ENCODE data around the gene JCHAIN.
A peak's percentile ranks its signal among the peaks of the same experiment; 100 is the strongest.
"Not testable (repeated sequence)": the region's sequence is repeated elsewhere in the genome, so short reads cannot be mapped to it uniquely, and the experiment has no call there.

JCHAIN gene

DNA sequence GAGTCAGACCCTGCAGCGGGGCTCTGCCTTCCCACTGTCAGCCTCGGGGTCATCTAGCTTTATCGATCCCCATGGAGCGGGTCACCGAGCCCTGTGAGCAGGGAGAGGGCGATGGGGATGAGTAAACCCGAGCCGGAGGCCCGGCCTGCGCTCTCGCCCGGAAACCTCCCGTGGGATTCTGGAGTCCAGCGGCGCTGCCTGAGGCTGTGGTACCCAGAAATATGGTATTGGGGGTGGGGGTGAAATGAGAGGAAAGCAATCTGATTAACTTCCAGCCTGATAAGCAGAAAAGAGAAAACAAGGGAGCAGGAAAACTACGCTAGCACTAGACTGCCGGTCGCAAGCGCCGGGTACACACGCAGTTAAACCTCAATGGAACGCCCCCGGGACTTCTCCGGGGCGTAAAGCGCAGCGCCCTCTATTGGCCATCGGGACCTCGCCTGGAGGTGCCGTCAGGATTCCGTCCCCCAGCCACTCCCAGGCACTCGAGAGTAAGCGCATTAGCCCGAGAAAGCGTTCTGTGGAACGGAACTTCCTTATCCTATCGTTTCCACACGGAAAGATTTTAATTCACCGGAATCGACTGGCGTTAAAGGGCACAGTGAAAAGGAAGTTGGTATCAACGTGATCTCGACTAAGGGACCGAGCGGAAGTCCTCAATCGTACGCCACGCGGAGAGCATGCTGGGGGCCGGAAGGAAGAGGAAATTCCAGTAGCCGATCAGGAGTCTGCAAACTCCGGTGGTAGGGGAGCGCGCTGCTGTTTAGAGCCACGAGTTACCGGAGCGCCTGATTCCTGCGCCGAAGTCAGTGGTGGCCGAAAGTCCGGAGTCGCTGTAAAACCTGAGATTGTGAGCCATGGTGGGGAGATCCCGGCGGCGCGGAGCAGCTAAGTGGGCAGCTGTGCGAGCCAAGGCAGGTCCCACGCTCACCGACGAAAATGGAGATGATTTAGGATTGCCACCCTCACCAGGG, 21.8 kb upstream of the JCHAIN start, which contains the start of gene UTP3:
UTP3 (plus strand) TSS at position 712 of the 974 bp plus-strand sequence; CDS start at position 858, 146 bp downstream.
- DNase-seq = peak; percentile 60

DNA sequence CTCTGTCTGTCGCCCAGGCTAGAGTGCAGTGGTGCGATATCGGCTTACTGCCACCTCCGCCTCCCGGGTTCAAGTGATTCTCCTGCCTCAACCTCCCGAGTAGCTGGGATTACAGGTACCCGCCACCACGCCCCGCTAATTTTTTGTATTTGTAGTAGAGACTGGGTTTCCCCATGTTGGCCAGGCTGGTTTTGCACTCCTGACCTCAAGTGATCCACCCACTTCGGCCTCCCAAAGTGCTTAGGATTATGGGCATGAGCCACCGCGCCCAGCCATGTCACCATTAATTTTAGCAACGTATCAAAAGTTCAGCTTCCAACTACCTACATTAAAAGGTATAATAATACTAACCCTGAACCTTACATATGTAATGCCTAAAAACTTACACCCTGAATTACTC, 21.1 kb upstream of the JCHAIN start:
- no peak for DNase-seq

DNA sequence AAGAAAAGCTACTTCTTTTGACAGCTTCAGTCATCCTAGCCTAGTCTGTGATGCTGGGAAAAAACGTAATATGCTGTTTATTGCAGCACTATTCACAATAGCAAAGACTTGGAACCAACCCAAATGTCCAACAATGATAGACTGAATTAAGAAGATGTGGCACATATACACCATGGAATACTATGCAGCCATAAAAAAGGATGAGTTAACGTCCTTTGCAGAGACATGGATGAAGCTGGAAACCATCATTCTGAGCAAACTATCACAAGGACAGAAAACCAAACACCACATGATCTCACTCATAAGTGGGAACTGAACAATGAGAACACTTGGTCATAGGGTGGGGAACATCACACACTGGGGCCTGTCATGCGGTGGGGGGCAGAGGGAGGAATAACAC, 15.8 kb upstream of the JCHAIN start:
- not testable (repeated sequence) for DNase-seq

DNA sequence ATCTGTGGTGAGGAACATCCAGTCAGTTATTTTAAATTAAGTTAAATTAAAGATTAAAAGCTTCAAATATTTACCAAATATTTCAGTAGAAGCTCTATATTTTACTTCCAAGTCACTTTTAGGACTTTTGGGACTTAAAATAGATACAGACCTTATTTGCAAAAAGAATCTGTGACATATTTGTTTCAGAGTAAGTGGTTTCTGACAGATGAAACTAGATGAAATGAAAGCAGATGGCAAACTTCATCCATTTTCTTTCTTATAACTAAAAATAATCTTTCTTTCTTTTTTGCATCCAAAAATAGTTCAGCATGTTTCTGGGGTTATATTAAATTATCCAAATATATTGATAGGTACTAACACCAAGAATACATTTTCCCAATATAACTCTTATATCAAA, 15.4 kb upstream of the JCHAIN start:
- no peak for DNase-seq

DNA sequence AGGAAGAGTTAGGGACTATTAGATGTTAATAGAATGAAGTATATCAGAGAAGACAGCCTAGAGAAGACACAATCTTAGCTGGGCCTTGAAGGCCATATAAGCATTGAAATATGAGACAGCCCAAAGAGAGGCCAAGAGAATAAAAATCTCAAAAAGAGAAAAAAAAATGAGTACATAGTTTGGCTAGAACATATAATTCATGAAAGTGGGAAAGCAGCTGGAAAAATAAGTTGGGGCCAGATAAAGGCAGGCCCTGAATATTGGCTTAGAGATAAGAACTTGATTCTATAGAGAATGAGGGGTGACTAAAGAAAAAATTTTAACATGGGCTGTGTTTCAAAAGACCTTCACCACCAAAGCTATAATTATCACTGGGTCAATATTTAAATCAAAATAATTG, 14.6 kb upstream of the JCHAIN start:
- no peak for DNase-seq

DNA sequence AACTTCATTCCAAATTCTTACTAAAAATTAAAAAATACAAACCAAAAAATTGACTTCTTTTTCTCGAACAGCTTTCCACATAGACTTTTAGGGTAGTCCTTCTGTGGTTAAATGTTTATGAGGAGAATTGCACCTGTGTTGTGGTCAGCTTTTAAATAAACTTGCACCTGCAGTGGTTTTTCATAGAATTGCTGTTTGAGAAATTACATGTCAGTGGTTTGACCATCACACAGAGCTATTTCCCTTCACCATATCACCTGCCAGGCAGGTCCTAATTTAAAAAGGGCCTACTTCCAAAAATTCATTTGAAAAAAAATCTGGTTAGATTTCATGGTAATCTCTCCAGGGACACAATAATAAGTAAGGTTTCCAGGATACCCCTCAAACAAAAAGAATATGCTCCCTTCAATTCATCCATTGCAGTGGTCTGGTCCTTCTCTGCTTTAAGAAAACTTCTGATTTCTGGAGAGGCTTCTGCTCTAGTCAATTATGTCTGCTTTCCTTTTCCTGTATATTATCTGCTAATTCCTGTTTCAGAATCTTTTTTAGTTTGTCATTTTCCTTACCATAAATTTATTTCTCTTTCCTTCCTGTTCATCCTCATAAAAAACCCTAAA, 12.2 kb upstream of the JCHAIN start:
- no peak for DNase-seq

DNA sequence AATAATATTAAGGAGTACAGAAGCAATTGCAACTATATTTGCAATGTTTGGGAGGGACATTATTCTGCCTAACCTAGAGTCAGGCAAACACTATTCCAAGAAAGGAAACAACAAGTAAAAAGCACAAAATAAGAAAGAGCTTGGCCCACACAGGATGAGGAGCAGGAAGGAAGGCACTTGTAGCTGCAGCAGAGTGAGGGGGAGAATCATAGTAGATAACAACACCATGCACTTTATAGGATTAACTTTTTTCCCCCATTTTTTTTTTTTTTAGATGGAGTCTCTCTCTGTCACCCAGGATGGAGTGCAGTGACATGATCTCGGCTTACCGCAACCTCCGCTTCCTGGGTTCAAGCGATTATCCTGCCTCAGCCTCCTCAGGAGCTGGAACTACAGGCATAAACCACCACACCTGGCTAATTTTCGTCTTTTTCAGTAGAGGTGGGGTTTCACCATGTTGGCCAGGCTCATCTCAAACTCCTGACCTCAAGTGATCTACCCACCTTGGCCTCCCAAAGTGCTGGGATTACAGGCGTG, 10.3 kb upstream of the JCHAIN start:
- no peak for DNase-seq

DNA sequence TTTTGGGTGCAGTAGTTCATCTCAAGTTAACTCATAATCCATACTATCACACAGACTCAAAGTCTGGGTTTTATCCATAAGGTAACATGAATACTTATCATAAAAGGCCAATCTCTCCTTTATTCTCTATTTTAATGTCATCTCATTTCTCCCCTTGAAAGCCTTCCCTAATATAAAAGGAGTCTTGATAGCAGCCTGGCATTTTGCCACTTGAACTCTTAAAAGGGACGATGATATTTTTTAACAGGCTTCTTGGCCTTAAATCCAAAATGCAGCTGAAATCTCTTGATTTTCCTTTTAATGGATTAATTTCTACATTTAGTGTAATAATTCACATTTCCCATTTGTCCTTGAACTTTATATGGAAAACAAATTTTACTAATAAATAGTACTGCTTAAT, 8.4 kb upstream of the JCHAIN start:
- no peak for DNase-seq

DNA sequence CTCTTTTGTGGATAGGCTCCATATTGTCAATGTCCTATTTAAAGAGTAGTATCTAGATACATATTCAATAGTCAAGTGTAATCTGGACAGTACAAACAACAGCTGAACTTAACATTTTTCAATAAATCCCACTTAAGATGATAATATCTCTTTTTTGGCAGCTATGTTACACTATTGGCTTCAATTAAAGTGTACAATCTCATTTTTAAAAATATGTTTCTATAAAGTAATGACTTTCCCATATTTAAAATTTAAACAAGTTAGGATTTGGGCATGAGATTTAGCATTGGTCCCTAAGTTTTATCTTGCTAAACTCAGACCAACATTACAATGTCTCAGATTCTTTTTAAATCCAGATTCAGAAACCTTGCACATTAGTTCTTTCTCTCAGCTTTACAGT, 7.9 kb upstream of the JCHAIN start:
- DNase-seq = no peak

DNA sequence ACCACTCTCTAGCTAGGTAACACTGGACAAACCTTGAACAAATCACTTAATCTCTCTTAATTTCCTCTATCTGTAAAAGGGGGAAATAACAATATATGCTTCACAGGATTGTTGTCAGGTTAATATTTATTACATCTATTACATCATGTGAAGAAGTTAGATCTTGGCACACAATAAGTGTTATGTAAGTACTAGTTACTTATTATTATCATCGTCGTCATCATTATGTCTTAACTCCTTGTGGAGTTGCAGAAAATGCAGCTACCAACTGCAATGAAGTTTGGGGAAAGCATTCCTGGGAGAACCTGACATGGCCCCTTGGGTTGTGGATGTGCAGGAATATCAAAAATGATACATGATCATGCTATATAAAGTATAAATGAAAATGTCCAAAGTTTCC, 4.8 kb upstream of the JCHAIN start:
- no peak for DNase-seq

DNA sequence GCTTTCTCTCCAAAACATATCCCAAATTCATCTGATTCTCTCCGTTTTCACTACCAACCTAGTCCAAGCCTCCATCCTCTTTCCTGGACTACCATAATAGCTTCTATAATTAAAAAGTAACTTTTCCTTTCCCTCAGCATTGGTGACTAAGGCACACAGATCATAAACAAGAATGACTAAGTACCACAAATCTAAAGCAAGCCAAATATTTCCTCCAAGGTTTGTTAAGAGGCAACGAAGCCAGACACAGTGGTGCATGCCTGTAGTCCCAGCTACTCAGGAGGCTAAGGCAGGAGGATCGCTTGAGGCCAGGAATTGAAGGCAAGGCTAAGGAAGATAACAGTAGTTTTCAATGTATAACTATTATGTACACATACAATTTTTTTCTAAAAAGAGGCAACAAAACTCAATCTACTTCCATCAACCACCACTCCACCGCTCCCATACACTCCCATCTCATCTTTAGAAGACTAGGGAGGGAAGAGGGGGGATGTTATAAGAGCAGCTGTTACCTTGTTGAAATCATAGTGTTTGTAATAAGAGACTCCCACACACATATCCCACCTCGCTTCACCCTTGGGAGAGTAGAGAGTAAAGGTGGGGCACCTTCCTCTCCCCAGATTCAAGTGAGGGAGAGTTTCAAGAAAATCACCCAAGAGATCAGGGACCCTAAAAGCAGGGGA, 4.2 kb upstream of the JCHAIN start:
- DNase-seq = no peak

DNA sequence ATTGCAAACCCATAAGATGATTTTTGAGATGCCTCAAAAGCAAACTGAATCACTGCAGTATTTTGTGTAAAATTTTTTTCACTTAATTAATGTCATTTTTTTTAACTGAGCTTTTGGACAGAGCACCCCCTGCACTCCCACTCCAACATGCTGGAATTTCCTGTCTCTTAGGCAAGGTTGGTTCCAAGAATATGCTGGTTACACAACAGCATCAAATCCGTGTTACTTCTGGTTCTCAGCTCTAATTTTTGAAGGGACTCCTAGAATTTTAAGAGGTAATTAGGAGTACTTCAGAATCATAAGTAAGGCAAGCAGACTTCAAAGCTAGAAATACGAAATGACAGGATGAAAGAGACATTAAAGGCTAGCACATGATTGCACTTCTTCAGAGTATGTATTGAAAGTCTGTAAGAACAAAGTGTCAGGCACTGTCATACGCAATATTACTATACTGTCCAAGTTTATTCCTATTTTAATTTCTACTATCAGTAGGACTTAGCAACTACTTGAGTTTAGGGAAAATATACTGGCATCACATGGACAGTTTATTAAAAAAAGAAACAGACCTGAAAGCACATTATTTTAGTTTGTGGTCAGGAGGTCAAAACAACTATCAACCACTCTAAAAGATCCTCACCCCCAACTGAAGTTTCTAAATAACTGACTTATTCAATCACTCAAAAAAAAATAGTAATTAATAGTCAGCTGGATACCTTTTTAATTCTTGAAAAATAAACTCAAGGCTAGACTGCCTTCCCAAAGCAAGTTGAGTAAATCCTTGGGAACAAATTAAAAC, 1.6 kb upstream of the JCHAIN start:
- DNase-seq = no peak

DNA sequence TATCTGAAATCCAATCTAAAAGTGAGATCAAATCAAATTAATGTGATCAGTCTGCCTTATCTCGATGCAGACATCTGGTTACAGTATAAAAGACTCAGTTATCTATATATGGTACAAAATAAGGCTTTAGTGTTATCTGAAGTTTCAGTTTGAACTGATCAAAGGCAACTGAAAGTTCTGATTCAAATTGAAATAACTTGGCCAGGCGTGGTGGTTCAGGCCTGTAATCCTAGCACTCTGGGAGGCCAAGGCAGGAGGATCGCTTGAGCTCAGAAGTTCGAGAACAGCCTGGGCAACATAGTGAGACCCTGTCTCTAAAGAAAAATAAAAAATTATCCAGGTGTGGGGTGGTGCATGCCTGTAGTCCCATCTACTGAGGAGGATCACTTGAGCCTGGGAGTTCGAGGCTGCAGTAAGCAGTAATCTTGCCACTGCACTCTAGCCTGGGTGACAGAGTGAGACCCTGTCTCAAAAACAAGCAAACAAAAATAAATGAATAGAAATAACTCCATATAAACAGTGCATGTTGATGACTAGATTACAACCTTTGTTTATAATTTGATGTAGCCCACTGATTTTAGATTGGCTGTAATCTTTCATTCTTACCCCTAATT, 4.9 kb downstream of the JCHAIN start:
- not testable (repeated sequence) for DNase-seq

DNA sequence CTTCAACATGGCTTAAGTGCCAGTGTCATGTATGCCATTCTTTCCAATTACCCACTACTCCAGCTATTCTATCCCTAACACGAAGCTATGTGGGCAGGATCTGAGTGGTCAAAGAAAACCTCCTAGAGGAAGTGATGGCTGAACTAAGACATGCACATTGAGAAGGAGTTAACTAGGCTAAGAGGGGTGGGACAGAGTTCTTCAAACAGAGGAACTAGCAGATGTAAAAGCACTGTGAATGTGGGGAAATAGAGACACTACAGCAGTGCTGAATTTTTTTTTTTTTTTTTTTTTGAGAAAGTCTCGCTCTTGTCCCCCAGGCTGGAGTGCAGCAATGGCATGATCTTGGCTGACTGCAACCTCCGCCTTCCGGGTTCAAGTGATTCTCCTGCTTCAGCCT, 6.2 kb downstream of the JCHAIN start:
- no peak for DNase-seq

DNA sequence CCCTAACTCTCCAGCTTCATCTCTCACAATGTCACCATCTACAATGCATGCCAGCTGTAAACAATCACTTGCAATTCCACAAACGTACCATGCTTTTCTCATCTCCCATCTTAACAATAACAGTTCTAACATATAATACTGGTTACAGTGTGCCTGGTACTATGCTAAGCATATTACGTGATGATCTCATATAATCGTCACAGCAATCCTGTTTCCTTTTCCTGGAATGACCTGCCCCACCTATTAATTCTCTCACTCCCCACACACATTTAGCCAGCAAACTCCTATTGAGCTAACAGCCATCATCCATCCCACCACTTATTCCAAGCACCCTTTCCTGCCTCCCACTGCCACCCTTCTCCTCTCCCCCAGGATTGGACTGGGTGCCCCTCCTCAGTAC, 7.9 kb downstream of the JCHAIN start:
- DNase-seq = no peak

DNA sequence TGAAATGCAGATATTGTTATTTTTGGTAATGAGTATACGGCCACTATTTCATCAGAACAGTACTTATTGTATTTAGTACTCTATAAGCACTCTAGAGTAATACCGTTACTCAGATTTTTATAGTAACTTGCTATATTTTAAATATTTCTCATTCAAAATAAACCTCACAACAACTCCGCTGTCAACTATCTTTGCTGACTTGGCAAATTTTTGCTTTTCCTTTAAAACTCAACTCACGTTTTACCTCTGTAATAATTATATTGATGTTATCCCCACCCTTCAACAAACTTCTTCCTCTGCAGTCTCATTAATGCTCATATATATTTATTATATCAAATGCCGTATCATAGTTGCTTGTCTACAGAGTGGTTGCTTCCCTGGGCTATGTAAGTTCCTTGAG, 9.0 kb downstream of the JCHAIN start:
- no peak for DNase-seq

DNA sequence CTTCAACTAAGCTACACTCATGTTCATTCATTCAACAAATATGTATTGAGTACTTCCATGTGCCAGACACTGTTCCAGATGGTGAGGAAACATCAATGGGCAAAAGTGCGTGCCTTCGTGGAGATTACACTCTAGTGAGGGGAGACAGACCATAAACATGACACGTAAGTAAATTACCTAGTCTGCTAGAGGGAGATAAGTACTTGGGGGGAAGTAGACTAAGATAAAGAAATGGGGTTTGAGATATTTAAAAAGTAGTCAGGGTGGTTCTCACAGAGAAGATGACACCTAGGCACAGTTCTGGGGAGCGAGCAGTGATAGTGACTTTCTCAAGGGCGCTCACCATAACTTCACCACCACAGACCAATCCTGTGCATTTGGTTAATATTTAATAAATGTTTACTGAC, 11.7 kb downstream of the JCHAIN start:
- no peak for DNase-seq

DNA sequence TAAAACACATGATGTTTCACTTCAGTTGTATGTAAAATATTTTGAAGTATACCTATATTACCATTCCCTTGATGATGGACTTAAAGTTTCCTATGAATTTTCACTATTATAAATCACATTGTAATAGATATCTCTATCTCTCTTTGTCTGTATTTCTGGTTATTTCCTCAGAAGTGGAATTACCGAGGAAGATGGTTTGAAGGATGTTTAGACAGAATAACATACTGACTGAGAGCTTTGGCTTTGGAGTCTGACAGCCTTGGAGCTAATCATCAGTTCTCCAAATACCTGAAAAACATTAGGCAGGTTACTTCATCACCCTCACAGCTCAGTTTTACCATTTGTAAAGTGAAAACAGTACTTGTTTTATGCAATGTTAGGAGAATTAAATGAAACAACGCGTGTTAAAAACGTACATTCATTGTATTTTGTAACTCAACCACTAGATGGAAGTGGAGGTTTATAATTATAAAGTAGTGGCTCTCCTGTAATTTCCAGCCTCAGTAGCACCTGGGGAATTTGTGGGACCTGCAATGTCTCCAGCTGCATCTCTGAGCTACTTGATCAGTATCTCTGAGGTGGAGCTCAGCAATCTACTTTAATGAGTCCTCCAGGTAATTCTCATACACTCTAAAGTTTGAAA, 14.3 kb downstream of the JCHAIN start:
- DNase-seq = no peak

DNA sequence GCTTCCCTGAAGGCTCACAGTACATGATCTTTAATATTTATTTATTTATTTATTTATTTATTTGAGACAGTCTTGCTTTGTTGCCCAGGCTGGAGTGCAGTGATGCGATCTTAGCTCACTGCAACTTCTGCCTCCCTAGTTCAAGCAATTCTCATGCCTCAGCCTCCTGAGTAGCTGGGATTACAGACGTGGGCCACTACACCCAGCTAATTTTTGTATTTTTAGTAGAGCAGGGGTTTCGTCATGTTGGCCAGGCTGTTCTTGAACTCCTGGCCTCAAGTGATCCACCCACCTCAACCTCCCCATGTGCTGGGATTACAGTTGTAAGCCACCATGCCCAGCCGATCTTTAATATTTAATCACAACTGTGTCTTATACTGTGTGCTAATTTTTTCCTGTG, 15.6 kb downstream of the JCHAIN start:
- not testable (repeated sequence) for DNase-seq

DNA sequence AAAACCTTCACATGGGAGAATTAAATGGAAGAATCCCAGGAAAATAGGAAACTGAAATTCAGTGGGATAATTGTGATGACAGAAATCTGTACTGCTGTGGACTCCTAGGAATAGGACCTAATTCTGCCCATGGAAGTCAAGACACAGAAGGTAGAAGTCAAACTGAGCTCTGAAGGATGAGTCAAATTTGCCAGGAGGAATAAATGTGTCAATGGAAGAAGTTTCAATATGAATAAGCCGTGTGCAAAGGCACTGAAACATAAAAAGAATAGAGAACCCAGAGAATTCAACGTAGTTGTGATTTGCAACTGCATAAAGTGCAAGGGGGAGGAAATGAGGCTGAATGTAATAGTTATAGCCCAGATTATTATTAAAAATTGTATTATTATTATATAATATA, 26.1 kb downstream of the JCHAIN start:
- no peak for DNase-seq

DNA sequence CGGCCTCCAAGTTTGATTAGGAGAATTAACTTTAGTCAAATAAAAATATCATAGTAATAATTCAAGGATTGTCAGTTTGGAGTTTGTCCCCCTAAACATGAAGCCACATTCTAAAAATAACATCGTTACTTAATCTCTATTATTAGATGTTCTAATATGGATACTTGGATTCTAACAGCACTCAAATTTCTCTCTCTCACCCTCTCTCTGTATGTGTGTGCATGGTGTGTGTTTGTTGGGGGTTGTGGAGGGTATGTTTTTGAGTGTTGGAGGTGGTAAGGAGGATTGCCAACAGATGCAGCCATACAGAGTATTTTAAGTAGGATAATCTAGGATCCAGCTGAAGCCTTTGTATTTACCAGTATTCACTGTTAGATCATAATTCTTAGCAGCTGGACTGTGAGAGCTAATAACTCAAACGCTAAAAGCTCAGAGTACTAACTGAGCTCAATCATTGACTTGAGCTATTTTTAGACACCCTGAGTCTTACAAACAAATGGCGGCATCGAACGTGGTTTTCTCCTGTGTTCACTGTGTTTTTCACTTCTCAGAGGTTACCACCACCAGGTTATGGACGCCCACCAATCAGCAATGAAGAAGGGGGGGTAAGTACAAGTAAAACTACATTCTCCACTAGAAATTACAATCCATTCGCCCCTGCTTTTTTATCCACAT, 28.9 kb downstream of the JCHAIN start:
- no peak for DNase-seq

All from activated gamma-delta T cell (primary cell).